RWPE2 (cell line): Measurements from ENCODE around the gene HERC4.

Experiments
- ATAC-seq: fragments of 200-7000 bp; cut with Tn5 transposase; 3 replicates; pipeline ENCODE4 v1.9.1; 2021; ENCODE audit warnings: low read depth
- DNase-seq: peaks from one replicate; pipeline ENCODE4 v3.0.0-alpha.2; 2020; ENCODE audit warnings: low spot score
- H3K27ac ChIP-seq: fragments of 450-650 bp; 2 replicates; pipeline ENCODE4 v1.5.1; 2017; ENCODE audit warnings: mild to moderate bottlenecking; ENCODE audit not compliant: poor library complexity, severe bottlenecking
- H3K27me3 ChIP-seq: fragments of 250-450 bp; sonication (Bioruptor Pico); 2 replicates; pipeline ENCODE4 v1.5.1; 2021; ENCODE audit warnings: mild to moderate bottlenecking, moderate library complexity; ENCODE audit not compliant: insufficient read depth, poor library complexity, severe bottlenecking
- H3K36me3 ChIP-seq: fragments of 250-450 bp; sonication (Bioruptor Pico); 2 replicates; pipeline ENCODE4 v1.5.1; 2020; ENCODE audit warnings: low read depth, mild to moderate bottlenecking, moderate library complexity
- H3K4me1 ChIP-seq: fragments of 250-450 bp; sonication (Bioruptor Pico); 2 replicates; pipeline ENCODE4 v1.5.1; 2021; ENCODE audit warnings: mild to moderate bottlenecking, moderate library complexity; ENCODE audit not compliant: insufficient read depth, poor library complexity, severe bottlenecking
- H3K4me3 ChIP-seq: fragments of 250-450 bp; sonication (Bioruptor Pico); 2 replicates; pipeline ENCODE4 v1.5.1; 2021; ENCODE audit warnings: mild to moderate bottlenecking, moderate library complexity; ENCODE audit not compliant: severe bottlenecking
- H3K9me3 ChIP-seq: fragments of 250-450 bp; sonication (Bioruptor Pico); 2 replicates; pipeline ENCODE4 v1.5.1; 2021; ENCODE audit warnings: mild to moderate bottlenecking, moderate library complexity; ENCODE audit not compliant: severe bottlenecking
- CTCF ChIP-seq: fragments of 450-650 bp; IDR thresholded peaks from one replicate; pipeline ENCODE4 v1.5.1; 2017; ENCODE audit warnings: mild to moderate bottlenecking, moderate library complexity; ENCODE audit not compliant: poor library complexity, severe bottlenecking

Gene HERC4

GRCh38 chr10:68010426-68010940 lies 64.6 kb downstream of the HERC4 start:
- Histone ChIP-seq H3K36me3 (peaks cover 70% of the 10 kb centered on the region), H3K27ac (no peak overlapping the region), H3K4me3 (no peak overlapping the region), H3K27me3 (no peaks in the 10 kb centered on the region), H3K9me3 (no peaks in the 10 kb centered on the region), H3K4me1 (no peaks in the 10 kb centered on the region)
- TF ChIP-seq CTCF = no peak
- DNase-seq = no peak
- ATAC-seq = no peak

- no peak for DNase-seq
- Histone ChIP-seq H3K27me3 (no peaks in the 10 kb centered on the region), H3K4me1 (no peaks in the 10 kb centered on the region), H3K27ac (no peak overlapping the region), H3K36me3 (peaks cover 57% of the 10 kb centered on the region), H3K4me3 (no peak overlapping the region), H3K9me3 (no peaks in the 10 kb centered on the region)
- no peak for ATAC-seq
- no peak for TF ChIP-seq CTCF
Observed at GRCh38 chr10:68007356-68007755, 67.7 kb downstream of the HERC4 start.

GRCh38 chr10:68001539-68001938 lies 73.5 kb downstream of the HERC4 start:
- Histone ChIP-seq H3K27me3 (no peaks in the 10 kb centered on the region), H3K4me1 (no peaks in the 10 kb centered on the region), H3K4me3 (no peak overlapping the region), H3K9me3 (no peaks in the 10 kb centered on the region), H3K27ac (no peak overlapping the region), H3K36me3 (peaks cover 62% of the 10 kb centered on the region)
- no peak for DNase-seq
- ATAC-seq = no peak
- no peak for TF ChIP-seq CTCF

- H3K27me3 ChIP-seq = no peaks in the 10 kb centered on the region
- ATAC-seq = no peak
- no peak for TF ChIP-seq CTCF
- H3K27ac ChIP-seq = no peak overlapping the region
- no peak overlapping the region for H3K4me3 ChIP-seq
- H3K4me1 ChIP-seq = no peaks in the 10 kb centered on the region
- DNase-seq = no peak
- H3K9me3 ChIP-seq = no peaks in the 10 kb centered on the region
- peaks cover 66% of the 10 kb centered on the region for H3K36me3 ChIP-seq
Observed at GRCh38 chr10:68001000-68001399, 74.1 kb downstream of the HERC4 start.

- Histone ChIP-seq H3K4me3 (no peak overlapping the region), H3K36me3 (peaks cover 94% of the 10 kb centered on the region), H3K27me3 (no peaks in the 10 kb centered on the region), H3K9me3 (no peaks in the 10 kb centered on the region), H3K4me1 (no peaks in the 10 kb centered on the region), H3K27ac (no peak overlapping the region)
- ATAC-seq (no peak), DNase-seq (no peak)
- no peak for TF ChIP-seq CTCF
Observed at GRCh38 chr10:67990093-67990492, 85.0 kb downstream of the HERC4 start.
